Natural killer cell (primary cell): ENCODE results near the gene GFOD1. TPM values are rescaled to one million over a fixed set of nuclear protein-coding genes. Genes with fewer than 3 reads are reported as not detected.

ENCODE experiments used
- ATAC-seq, 3 donors: fragments of 150-1000 bp in 2 of 3; fragments of 200-7000 bp in 1 of 3; cut with Tn5 transposase; 1 replicate in 1 of 3; 2 replicates in 2 of 3; pipeline ENCODE4 v1.10.0; 2021; ENCODE audit warnings: mild to moderate bottlenecking in 2 of 3, moderate library complexity in 2 of 3
- DNase-seq, 2 donors: peaks; one replicate each; pipeline versions ENCODE4 v3.0.0 to v3.0.0-alpha.2; 2013 to 2021; ENCODE audit warnings: mixed read lengths in 1 of 2
- H3K27ac ChIP-seq: one replicate; pipeline ENCODE4 v1.5.1; 2013; ENCODE audit warnings: mild to moderate bottlenecking, low read length
- H3K27me3 ChIP-seq: one replicate; pipeline ENCODE4 v1.6.1; 2013; ENCODE audit warnings: low read length; ENCODE audit not compliant: control insufficient read depth, insufficient read depth
- H3K36me3 ChIP-seq: one replicate; pipeline ENCODE4 v1.6.1; 2013; ENCODE audit warnings: low read length; ENCODE audit not compliant: control insufficient read depth, insufficient read depth
- H3K4me1 ChIP-seq: one replicate; pipeline ENCODE4 v1.6.1; 2013; ENCODE audit warnings: low read length; ENCODE audit not compliant: control insufficient read depth, insufficient read depth
- H3K4me3 ChIP-seq: one replicate; pipeline ENCODE4 v1.5.1; 2013; ENCODE audit warnings: low read length
- H3K9me3 ChIP-seq: one replicate; pipeline ENCODE4 v1.6.1; 2013; ENCODE audit warnings: low read length; ENCODE audit not compliant: control insufficient read depth, insufficient read depth
- H3K27ac Mint-ChIP-seq, 2 donors: one replicate each; pipeline ENCODE4 v1.8.0; 2022; ENCODE audit warnings: mild to moderate bottlenecking in 2 of 2, mixed read lengths in 2 of 2, moderate library complexity in 1 of 2
- H3K27me3 Mint-ChIP-seq, 2 donors: one replicate each; pipeline ENCODE4 v1.8.0; 2022; ENCODE audit warnings: low read depth in 2 of 2, mixed read lengths in 2 of 2
- H3K36me3 Mint-ChIP-seq: one replicate; pipeline ENCODE4 v1.8.0; 2022; ENCODE audit warnings: mixed read lengths
- H3K4me1 Mint-ChIP-seq, 2 donors: one replicate each; pipeline ENCODE4 v1.8.0; 2022; ENCODE audit warnings: mixed read lengths in 2 of 2
- H3K4me3 Mint-ChIP-seq: one replicate; pipeline ENCODE4 v1.8.0; 2022; ENCODE audit warnings: mild to moderate bottlenecking, moderate library complexity, mixed read lengths
- H3K9me3 Mint-ChIP-seq, 2 donors: one replicate each; pipeline ENCODE4 v1.8.0; 2022; ENCODE audit warnings: mixed read lengths in 2 of 2
- WGBS: methylation state at CpG from one replicate; pipeline ENCODE4 v1.1.7; 2013; ENCODE audit warnings: missing lambda C conversion rate; ENCODE audit not compliant: insufficient coverage; 5-methylcytosine and 5-hydroxymethylcytosine counted together
- intact Hi-C: fragments of 100-400 bp; cut with micrococcal nuclease; formaldehyde crosslinking; loops from one replicate; pipeline ENCODE4 v1.14.2; 2022
- total RNA-seq, 4 donors: library from RNA; stranded (reverse); fragments of 120-200 nt in 1 of 4; gene quantifications; one replicate each; pipeline versions ENCODE4 v1.2.3 to v1.2.4, GENCODE V29; 2013 to 2022
- TF ChIP-seq, protein P1 (sequence below): fragments of 200-600 bp; IDR thresholded peaks from one replicate; pipeline ENCODE4 v1.8.0; 2022; ENCODE audit warnings: antibody characterized with exemption

Gene GFOD1
- total RNA-seq, 3 donors from 2014 or later (not counting 1 experiment from before 2014, with no cell fraction given): 59.7 to 74.5 (median 71.2) TPM

DNA sequence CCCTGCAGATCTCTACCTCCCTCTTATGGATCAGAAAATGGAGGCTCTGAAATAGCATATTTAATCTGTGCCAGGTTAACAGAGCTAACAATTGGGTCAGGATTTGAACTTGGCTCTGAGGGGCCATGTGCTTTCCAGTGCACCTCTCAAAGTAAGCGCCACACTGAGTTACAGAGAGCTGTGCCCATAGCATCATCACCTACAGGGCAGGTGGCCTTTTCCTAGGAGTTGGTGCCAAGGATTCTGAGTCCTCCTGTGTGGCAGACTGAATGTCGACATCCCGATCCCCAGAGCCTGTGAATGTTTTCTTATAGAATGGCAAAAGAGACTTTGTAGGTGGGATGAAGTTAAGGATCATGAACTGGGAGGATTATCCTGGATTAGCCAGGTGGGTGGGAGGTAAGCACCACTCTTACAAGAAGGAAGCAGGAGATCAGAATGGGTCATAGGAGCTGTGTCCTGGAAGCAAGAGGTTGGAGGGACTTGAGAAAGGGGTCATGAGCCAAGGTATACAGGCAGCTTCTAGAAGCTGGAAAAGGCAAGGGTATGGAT is 91.1 kb downstream of the GFOD1 start:
- no peak overlapping the region for H3K4me3 ChIP-seq
- Mint-ChIP-seq H3K36me3 (no peaks in the 10 kb centered on the region), H3K9me3 (no peaks in the 10 kb centered on the region), H3K4me3 (peak overlapping the region; percentile 2), H3K27ac (peak overlapping the region; percentile 78 to 86), H3K4me1 (peaks cover 62 to 64% of the 10 kb centered on the region in 2 donors), H3K27me3 (no peaks in the 10 kb centered on the region)
- H3K27ac ChIP-seq: peak overlapping the region; percentile 76
- H3K36me3 ChIP-seq: no peaks in the 10 kb centered on the region
- DNase-seq (no peak), ATAC-seq (no peak)
- no peaks in the 10 kb centered on the region for H3K9me3 ChIP-seq
- H3K4me1 ChIP-seq: peaks cover 38% of the 10 kb centered on the region
- TF ChIP-seq, protein P1, sequence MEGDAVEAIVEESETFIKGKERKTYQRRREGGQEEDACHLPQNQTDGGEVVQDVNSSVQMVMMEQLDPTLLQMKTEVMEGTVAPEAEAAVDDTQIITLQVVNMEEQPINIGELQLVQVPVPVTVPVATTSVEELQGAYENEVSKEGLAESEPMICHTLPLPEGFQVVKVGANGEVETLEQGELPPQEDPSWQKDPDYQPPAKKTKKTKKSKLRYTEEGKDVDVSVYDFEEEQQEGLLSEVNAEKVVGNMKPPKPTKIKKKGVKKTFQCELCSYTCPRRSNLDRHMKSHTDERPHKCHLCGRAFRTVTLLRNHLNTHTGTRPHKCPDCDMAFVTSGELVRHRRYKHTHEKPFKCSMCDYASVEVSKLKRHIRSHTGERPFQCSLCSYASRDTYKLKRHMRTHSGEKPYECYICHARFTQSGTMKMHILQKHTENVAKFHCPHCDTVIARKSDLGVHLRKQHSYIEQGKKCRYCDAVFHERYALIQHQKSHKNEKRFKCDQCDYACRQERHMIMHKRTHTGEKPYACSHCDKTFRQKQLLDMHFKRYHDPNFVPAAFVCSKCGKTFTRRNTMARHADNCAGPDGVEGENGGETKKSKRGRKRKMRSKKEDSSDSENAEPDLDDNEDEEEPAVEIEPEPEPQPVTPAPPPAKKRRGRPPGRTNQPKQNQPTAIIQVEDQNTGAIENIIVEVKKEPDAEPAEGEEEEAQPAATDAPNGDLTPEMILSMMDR: no peak
- WGBS: 94% methylated on average over 3 of the region's 3 CpGs
- H3K27me3 ChIP-seq: no peaks in the 10 kb centered on the region
- intact Hi-C loops: no loop called here

DNA sequence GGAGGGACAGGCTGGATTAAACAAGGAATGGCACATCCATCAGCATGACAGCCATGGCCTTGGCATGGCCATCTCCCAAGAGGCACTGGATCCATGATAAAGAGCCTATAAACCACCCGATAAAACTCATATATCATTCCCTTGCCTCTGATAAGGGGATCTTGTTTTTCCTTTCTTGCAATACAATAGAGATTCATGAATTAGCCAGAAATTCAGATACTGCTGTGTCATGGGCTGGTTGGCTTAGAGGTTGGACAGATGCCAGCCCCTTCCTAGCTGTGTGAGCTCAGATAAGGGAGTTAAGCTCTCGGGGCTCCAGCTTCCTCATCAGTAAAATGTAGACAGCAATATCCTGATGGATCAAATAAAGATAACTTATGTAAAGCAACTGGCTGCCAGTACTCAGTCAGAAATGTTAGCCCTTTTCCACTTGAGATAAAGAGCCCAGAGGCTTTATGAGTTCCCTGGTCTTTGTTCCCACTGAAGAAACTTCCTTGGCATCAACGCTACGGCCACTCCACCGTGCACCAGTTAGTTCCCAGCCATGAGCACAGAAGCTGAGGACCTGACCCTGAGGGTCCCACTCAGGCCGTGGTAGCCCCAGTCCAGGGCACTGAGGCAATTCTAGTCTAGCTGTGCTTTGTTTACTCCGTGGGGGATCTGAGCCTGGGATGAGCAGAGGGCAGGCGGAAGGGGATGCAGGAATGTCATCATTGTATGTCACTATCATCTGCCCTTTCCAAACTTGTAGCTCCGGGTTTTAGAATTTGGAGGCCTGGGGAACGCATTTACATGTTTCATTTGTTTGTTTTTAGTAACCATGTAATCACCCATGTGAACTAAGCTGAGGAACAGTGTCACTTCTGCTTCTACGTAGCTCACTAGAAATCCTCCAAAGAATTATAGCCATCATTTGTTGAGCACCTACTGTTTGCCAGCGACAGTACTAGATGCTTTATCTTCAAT is 91.8 kb downstream of the GFOD1 start:
- no peaks in the 10 kb centered on the region for H3K27me3 ChIP-seq
- TF ChIP-seq, protein P1: no peak
- H3K4me3 ChIP-seq: no peak overlapping the region
- Mint-ChIP-seq H3K4me1 (peaks cover 61 to 62% of the 10 kb centered on the region in 2 donors), H3K27me3 (no peaks in the 10 kb centered on the region), H3K36me3 (no peaks in the 10 kb centered on the region), H3K27ac (peak overlapping the region; percentile 78 to 86), H3K4me3 (no peak overlapping the region), H3K9me3 (no peaks in the 10 kb centered on the region)
- no peaks in the 10 kb centered on the region for H3K36me3 ChIP-seq
- peaks cover 46% of the 10 kb centered on the region for H3K4me1 ChIP-seq
- DNase-seq (no peak), ATAC-seq (no peak)
- H3K27ac ChIP-seq: peak overlapping the region; percentile 76
- H3K9me3 ChIP-seq: no peaks in the 10 kb centered on the region
- 65% methylated on average over 12 of the region's 12 CpGs for whole genome bisulfite sequencing
- intact Hi-C loops: no loop called here

DNA sequence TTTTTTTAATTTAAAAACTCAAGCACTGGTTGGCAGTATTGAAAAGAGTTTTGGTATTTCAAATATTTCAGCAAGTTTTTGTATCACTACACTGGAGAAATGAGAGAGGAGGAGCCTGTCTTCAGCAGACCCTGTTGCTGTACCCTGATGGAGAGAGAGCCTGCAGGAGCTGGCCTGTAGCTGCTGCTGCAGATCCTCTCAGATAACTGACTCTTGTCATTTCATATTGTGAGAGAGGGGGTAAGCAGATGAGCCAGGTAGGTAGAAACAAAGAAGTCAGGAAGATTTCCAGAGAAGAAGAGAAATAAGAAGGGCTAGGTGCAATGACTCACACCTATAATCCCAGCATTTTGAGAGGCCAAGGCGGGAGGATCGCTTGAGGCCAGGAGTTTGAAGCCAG is 94.9 kb downstream of the GFOD1 start:
- no peak overlapping the region for H3K27ac ChIP-seq
- intact Hi-C loops: no loop called here
- H3K36me3 ChIP-seq: no peaks in the 10 kb centered on the region
- peak overlapping the region; percentile 73 to 96 for H3K27ac Mint-ChIP-seq
- peaks cover 63 to 71% of the 10 kb centered on the region in 2 donors for H3K4me1 Mint-ChIP-seq
- no peak overlapping the region for H3K4me3 ChIP-seq
- no peaks in the 10 kb centered on the region for H3K36me3 Mint-ChIP-seq
- H3K9me3 ChIP-seq: no peaks in the 10 kb centered on the region
- peaks cover 48% of the 10 kb centered on the region for H3K4me1 ChIP-seq
- H3K9me3 Mint-ChIP-seq: no peaks in the 10 kb centered on the region
- no peaks in the 10 kb centered on the region for H3K27me3 ChIP-seq
- TF ChIP-seq, protein P1: no peak
- no peak overlapping the region for H3K4me3 Mint-ChIP-seq
- H3K27me3 Mint-ChIP-seq: no peaks in the 10 kb centered on the region
- 50% methylated on average over 2 of the region's 2 CpGs for WGBS
- ATAC-seq (no peak), DNase-seq (no peak)
